ENCODE results near the gene PRCC.
A peak's percentile ranks its signal among the peaks of the same experiment; 100 is the strongest.

PRCC gene

GRCh38 chr1:156832434-156832833 is 65.1 kb downstream of the PRCC start:
- TF ChIP-seq CTCF (conservative IDR thresholded peaks at IDR 0.05; ENCODE audit: low read length): no peak
- H3K4me3 ChIP-seq (ENCODE audit: low read length): no peak overlapping the region
- DNase-seq (ENCODE audit: low read depth): no peak

- no peak for DNase-seq (ENCODE audit: low read depth)
- no peak for TF ChIP-seq CTCF (conservative IDR thresholded peaks at IDR 0.05; ENCODE audit: low read length)
- no peak overlapping the region for H3K4me3 ChIP-seq (ENCODE audit: low read length)
These were observed 66.3 kb downstream of the PRCC start for GRCh38 chr1:156833603-156834002.

DNA sequence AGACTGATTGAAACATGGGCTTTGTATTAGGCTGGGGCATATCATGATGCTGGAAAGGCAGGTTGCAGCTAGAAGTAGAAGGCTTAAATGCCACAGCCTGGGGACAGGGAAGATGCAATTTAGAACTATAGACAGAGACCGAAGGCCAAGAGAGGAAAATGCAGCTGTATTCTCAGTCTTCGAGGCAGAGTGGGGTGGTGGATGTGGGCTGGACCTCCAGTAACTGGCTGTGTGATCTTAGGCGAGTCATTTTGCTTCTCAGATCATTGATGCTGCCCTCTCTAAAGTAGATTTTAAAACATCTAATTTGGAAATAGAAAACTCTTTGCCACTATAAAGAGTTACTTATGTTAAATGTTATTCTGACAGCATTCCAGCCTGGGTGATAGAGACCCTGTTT is 67.0 kb downstream of the PRCC start:
- no peak for DNase-seq (ENCODE audit: low read depth)
- TF ChIP-seq CTCF (conservative IDR thresholded peaks at IDR 0.05; ENCODE audit: low read length): no peak
- H3K4me3 ChIP-seq (ENCODE audit: low read length): no peak overlapping the region

- no peak for TF ChIP-seq CTCF (conservative IDR thresholded peaks at IDR 0.05; ENCODE audit: low read length)
- DNase-seq (ENCODE audit: low read depth): no peak
- no peak overlapping the region for H3K4me3 ChIP-seq (ENCODE audit: low read length)
These were observed 68.8 kb downstream of the PRCC start for GRCh38 chr1:156836041-156836654.

GRCh38 chr1:156836892-156837291 is 69.6 kb downstream of the PRCC start:
- H3K4me3 ChIP-seq (ENCODE audit: low read length): no peak overlapping the region
- no peak for DNase-seq (ENCODE audit: low read depth)
- no peak for TF ChIP-seq CTCF (conservative IDR thresholded peaks at IDR 0.05; ENCODE audit: low read length)

DNA sequence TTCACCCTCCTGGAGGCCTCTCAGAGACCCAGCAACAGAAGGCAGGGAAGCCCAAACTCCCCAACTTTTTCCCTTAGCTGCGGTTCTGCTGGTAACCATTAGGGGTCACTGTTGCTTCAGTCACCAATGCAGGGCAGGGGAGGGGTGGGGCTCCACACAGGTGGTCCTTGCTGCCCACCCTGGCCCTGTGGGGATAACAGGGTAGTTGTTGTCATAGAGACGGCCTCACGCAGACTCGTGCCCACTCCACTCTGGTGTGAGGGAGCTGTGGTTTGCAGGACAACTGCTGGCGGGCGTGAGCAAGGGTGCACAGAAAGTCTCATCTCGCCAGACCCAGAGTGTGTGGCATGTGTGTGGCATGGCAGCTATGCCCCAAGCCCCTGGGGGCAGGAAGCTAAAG is 71.6 kb downstream of the PRCC start:
- TF ChIP-seq CTCF (conservative IDR thresholded peaks at IDR 0.05; ENCODE audit: low read length): peak; percentile 86
- DNase-seq (ENCODE audit: low read depth): no peak
- no peak overlapping the region for H3K4me3 ChIP-seq (ENCODE audit: low read length)

DNA sequence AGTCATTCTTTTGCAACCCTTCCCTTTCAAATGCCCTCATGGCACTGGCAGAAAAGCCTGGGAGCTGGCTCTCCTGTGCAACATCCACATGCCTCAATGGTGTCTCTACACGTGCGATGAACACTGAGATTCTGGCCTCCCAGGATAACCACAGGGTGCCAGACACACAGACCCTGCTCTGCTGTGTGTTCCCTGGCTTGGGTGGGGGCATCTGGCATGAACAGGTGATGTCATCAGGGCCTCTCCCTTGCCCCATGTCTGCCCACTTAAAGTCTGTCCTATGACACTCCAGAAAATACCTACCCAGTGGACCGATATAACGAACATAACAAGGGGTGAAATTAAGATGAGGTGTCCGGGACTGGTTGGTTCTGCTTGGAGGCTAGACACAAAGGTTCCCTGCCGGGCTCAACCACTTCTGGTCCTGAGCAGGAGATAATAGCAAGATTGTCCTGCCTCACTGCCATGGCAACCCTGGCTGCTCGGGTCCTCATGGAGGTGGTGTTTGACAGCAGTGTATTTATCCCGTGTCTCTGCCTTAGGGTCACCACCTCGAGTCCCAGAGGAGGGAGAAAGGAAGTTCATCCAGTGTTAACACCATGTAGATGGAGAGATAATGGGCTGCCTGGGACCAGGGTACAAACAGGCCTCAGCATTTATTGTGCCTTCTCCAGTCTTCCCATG is 72.2 kb downstream of the PRCC start:
- no peak for DNase-seq (ENCODE audit: low read depth)

More for the DNA sequence above, 72.2 kb downstream of the PRCC start:
- no peak overlapping the region for H3K4me3 ChIP-seq (ENCODE audit: low read length)
- no peak for TF ChIP-seq CTCF (conservative IDR thresholded peaks at IDR 0.05; ENCODE audit: low read length)
